GM18867 (cell line): ENCODE results near the gene OTOA.
"Not testable (repeated sequence)": the region's sequence is repeated elsewhere in the genome, so short reads cannot be mapped to it uniquely, and the experiment has no call there.

Source experiments
- ATAC-seq: cut with Tn5 transposase; IDR thresholded peaks from one replicate; pipeline ENCODE4 v1.9.1; 2021; ENCODE audit warnings: mild to moderate bottlenecking, moderate library complexity; ENCODE audit not compliant: unreplicated experiment

The OTOA gene

DNA sequence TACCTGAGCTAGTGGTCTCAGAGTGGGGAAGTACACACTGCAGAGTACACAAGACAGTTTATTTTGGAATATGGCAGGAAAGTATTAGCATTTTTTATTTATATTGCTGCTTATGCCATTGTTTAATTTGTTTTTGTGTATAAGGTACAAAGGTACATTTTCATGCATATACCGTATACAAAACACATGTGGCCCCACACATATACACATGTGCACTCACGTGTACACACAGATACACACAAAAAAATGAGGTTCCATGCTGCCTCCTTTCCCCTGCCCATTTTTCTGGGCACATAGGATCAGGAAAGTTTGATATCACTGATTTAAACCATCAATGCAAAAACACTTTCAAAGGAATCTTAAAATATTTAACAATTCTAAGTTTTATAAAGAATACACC lies 24.3 kb upstream of the OTOA start:
- ATAC-seq = no peak

DNA sequence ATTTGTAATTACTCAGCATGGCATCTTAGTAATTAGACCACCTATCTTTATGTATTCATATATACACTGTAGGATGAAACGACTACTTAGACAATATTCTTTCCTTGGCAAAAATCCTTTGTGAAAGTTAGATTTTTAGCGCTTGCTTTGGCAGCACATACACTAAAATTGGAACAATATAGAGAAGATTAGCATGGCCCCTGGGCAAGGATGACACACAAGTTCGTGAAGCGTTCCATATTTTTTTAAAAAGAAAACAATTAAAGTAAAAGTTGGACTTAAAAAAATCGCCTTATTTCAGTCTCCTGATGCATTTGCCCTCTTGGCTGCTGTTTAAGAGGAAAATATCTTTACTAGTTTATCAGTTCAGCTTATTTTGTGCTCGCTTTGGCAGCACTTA lies 21.9 kb upstream of the OTOA start:
- ATAC-seq = no peak

DNA sequence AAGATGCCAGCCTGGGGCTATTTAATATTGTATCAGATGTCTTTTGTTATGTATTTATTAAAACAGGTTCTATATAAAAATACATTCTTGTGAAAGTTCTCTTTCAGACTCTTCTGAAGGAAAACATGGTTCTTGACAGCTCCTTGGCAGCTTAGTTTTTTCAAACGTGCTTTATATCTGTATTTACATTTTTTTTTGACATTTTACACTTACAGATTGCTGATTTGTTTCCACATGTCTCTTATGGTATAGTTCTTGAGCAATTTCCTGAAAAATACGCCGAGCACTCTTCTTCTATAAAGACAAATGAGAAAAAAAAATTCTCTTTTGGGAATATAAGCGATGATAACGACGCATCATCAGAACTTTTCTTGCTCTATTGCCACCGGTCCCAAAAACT lies 20.9 kb upstream of the OTOA start:
- no peak for ATAC-seq

DNA sequence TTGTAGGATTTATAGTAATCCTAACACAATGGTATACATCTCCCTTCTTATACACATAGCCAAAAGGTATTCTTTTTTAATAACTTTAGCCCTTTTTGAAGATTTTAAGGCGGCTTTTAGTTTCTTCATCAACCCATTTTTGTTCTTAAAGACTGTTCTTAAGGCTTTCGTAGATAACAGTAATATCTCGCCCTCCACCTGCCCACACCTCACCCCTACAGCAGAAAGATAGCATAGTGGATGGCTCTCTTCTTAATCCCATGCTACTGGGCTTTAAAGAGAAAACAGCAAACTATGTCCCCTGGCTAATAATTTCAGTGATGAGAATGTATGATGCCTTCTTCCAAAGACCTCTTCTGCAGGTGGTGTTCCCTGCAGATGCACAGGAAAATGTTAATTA lies 20.0 kb upstream of the OTOA start:
- ATAC-seq = no peak

DNA sequence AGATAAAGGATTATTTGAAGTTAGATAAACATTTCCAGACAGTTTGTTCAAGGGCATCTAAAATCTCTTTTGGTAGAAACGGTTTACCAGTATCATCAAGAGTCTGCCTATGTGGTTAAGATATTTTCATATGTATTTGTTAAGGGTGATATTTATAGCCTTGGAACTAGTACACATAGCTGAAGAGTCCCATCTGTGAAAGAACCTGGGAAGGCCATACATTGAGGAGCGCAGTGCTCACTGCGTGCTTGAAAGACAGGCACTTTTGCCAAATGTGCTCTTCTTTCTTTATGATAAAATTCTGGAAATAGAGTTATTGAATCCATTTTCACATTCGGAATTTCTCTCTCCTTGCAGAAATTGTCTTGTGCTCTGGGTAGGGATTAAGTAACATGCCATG lies 19.1 kb upstream of the OTOA start:
- ATAC-seq = no peak

DNA sequence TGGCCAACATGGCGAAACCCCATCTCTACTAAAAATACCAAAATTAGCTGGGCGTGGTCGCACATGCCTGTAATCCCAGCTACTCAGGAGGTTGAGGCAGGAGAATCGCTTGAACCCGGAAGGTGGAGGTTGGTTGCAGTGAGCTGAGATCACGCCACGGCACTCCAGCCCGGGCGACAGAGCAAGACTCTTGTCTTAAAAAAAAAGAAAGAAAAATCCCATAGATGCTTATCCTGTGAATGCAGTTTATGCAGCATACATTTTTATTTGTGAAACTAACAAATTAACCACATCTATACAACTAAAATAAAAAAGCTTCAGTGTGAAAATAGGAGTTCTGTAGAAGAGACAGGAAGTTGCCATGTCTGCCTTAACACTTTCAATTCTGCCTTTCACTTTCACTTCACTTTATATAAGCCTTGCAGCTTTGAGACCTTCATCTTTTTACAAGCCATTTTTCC lies 18.5 kb upstream of the OTOA start:
- ATAC-seq = peak; percentile 36

DNA sequence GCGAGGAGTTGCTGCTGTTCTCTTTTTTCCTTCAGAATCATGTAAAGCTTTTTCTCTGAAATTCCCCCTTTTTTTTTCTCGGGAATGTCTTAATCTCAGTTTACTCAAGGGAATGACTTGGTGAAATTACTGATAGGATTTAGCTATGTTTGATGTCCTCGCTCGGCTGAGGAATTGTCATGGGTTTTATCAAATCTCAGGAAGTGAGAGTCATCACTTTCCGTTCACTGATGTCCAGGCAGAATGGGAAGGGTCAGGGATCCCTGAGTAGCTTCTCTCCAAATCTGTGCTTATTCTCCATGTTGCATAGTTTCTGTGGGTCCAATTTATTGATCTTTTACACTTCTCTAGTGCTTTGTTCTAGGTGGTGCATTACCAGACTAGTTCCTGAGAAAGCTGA lies 17.7 kb upstream of the OTOA start:
- ATAC-seq = no peak

DNA sequence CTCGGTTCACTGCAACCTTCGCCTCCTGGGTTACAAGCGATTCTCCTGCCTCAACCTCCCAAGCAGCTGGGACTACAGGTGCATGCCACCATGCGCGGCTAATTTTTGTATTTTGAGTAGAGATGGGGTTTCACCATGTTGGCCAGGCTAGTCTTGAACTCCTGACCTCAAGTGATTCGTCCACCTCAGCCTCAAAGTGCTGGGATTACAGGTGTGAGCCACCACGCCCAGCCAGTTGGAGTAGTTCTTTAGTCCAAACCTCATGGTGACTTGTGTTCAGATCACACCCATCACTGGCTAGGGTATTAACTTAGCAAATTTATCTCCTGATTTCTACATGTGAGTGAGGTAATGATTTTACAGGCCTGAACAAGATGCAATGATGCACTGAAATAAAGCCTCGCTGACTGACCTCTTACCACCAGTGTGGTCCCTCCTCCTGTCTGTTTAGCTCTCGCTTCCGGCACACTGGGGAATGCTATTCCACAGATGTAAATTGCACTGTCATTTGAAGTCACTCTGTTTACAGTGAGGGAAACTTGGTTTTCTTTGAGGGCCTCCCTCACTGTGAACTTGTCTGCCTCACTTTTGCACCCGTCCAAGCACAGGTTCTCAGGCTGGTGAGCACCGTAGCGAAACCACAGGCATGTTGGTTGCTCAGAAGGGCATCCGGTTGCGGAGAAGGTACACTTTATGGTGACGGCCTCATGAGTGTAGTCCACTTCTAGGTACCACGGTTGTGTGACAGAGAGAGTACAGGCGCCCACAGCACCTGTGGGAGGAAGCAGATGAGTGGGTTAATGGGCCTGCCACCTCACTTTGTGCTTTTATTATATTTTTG lies 16.8 kb upstream of the OTOA start:
- ATAC-seq = peak; percentile 87

DNA sequence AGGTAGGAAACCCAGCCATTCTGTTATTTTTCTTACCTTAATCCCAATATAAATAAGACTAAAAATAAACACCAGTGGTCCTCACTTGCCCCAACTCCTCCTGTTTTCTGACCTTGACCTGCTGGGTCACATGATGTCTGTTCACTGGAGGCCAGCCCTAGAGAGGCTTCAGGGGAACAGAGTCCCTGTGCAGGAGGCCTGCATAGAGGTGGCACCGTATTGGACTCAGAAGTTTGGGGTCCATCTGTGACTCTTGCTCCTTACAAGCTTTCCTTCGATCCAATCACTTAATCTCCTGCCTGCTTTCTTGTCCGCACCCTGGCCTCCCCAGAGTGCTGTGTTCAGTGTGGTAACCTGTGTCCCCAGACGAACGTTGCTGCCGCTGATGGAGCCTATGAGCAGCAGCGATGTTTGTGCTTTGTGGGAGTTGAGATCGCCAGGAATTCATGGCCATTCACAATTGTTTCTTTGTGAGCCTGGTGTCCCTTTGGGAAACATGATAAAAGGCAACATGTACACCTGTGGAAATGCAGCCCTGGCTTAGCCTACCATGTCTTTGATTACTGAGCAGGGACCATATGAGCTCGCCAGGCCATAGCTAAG lies 16.1 kb upstream of the OTOA start:
- ATAC-seq = peak; percentile 15

DNA sequence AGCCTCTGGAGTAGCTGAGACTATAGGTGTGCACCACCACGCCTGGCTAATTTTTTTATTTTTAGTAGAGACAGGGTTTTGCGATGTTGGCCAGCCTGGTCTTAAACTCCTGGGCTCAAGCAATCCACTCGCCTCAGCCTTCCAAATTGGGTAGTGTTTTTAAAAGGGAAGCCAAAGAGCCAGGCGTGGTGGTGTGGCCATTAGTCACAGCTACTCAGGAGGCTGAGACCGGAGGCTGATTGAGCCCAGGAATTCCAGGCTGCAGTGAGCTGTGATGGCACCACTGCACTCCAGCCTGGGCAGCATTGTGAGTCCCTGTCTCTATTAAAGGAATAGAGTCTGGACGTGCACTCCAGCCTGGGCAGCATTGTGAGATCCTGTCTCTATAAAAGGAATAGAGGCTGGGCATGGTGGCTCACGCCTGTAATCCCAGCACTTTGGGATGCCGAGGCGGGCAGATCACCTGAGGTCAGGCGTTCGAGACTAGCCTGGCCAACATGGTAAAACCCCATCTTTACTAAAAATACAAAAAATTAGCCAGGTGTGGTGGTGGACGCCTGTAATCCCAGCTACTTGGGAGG lies 13.9 kb upstream of the OTOA start:
- not testable (repeated sequence) for ATAC-seq

DNA sequence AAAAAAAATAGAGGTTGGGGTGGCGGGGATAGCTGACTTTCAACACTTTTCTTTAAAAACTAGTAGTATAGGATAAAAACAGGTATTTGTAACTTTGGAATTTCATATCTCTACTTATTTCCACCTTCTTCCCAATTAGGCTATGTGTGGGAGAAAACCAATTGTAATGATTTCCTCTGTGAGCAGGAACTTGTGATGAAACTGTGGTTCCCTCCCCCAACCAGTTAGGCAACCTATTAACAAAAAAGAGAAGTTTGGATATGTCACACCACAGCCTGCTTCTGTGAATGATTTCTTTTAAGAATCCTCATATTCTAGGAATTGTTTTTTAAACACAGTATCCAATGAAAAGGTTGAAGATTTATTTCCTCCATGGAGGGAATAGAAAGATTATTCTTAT lies 13.2 kb upstream of the OTOA start:
- no peak for ATAC-seq

DNA sequence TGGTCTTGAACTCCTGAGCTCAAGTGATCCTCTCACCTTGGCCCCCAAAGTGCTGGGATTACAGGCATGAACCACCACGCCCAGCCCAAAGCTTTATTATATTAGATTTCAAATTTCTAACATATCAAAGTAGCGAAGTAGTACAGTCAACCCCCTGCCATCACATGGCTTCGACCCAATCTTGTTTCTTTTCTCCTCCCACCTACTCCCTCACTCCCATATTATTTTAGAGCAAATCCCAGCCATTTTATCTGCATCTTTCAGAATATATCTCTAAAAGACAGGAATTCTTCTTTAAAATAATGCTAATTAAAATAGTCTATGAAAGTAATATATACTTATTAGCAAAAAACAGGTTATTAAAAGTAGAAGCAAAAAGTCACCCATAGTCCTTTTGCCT lies 12.3 kb upstream of the OTOA start:
- no peak for ATAC-seq

DNA sequence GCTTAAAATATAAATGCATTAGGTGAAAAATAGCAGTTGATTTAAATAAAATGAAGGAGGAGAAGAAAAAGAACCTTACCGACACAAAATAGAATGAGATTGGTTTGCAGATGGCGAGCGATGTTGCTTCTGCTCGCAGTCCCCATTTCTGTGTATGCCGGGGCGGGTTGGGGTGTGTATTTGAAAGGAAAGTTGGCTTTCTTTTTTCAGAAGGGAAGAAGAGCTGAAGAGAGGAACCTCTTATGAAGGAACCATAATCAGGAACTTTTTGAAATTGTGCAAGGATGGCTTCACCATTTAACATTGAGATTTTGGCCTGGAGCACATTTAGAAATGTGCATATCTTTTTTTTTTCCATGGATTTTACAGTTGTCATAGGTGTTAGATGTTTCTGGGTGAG lies 11.3 kb upstream of the OTOA start, which contains the start of gene IGSF6:
IGSF6 (minus strand) TSS at position 156 of the 400 bp plus-strand sequence; CDS start at position 146, 10 bp downstream.
- ATAC-seq = no peak

DNA sequence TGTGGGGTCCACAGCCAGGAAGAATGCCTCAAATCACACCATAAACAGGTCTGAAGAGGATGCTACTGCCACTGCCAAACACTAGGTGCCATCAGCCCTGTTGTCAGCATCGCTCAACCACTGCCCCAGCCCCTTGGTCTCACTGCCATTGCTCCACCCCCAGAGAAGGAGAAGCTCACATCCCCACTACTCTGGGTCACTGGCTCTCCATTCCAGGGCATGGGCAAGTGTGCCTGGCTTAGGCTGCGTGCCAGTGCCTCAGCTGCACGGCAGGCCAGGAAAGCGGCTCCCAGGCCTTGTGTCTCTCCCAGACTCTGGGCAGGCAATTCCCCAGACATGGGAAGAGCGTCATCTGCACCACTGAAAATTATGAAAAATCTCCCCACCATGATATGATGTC lies 10.2 kb upstream of the OTOA start:
- ATAC-seq = no peak

DNA sequence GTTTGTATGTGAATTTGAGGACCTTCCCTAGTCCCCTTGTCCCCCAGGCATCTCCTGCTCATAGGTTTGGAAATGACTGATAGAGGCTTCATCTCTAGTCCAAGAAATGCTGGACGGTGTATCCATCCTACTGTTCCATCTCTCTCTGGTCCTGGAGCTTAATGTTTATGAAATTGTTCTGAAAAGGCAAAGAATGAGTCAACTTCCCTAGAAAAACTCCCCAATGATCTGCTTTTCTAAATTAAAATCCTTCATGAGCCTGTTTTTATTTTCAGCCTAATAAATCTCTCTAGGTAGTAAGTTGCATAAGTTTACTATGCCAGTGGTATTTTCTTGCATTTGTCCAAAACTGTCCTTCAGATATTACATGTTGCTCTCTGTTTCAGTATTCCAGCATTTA lies 9.3 kb upstream of the OTOA start:
- ATAC-seq = no peak

DNA sequence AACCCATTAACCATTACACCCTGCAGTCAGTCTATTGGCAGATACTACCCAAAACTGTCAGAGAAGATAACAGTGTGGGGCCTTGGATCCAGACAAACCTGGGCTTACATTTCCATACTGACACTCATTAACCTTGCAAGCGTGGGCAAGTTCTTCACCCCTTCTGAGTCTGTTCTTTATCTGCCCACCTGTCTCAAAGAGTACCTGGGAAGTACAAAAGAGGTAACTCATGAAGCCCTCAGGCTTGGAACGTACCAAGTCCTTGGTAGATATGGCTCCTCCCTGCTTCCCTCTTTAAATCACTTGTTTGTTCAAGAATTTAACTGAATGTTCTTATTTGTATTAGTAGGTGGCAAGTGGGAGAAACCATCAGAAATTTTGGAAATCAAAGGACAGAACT lies 8.9 kb upstream of the OTOA start:
- no peak for ATAC-seq

DNA sequence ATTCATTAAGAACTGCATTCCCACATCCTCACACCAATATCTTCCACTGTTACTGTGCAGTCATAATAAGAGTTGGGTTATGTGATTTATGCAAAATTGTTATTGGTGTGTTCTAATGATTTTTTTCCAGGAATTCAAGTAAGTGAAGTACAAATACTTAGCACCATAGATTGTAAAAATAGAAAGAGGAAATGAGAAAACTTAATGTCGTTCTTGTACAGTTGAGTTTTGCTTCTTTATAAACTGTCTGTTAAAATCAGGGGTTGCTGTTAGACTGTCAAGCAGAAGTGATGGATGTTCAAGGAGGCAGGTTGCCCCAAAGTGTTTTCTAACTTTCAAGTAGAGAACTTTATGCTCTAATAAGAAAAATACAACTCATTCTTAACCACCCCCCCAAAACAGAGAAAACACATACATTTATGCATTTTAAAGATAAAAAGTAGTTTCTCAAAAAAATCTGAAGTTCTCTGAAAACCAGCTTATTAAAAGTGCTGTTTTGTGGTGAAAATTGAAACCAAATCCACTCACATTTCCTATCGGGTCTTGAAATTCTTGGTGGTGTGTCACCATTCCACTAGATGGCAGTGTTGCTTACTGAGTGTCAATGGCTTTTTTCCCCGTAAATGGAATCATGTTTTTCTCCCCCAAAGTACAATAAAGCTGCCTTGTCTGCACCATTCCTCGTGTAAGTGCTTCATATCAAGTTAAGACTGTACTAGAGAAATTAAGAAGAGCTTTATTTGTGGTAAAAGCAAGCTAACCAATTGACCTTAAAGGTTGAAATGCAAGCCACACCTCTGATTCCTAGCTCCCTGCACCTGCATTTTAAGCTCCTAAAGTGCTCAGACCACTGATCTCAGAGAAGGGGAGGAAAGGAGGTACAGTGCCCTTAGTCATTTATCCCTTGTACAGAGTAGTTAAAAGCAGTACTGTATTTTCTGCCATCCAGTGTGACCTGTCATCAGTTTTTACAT lies 6.7 kb upstream of the OTOA start:
- no peak for ATAC-seq

DNA sequence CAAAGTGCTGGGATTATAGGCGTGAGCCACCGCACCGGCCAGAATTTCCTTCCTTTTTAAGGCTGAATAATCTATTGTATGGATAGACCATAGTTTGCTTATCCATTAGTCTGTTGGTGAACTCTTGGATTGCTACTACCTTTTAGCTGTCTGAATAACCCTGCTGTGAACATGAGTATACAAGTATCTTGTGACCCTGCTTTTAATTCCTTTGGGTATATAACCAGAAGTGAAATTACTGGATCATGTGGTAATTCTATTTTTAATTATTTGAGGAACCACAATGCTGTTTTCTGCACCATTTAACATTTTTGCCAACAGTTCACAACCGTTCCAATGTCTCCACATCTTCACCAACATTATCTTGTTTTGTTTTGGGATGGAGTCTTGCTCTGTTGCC lies 4.6 kb upstream of the OTOA start:
- no peak for ATAC-seq

DNA sequence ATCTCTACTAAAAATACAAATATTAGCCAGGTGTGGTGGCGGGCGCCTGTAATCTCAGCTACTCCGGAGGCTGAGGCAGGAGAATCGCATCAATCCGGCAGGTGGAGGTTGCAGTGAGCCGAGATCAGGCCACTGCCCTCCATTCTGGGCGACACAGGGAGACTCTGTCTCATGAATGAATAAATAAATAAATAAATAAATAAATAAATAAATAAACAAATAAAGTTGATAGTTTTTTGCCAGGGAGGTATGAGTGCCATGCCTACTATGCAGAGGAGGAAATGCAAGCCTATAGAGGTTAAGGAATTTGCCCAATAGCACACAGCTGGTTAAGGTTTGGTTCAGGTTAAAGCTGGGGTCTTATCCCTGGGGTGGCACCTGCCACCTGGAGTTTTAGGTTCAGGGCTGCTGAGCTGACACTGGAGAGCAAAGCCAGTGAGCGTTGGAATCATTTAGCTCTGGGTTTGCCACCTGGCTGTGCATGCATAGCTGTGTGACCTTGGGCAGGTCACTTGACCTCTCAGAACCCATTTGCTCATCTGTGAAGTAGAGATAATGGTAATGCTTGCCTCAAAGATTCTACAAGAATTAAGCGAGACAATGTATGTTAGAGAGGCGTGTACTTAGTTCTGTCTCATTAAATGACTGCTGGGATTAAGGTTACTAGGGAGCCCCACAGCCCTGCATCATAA lies 1.2 kb downstream of the OTOA start:
- no peak for ATAC-seq

DNA sequence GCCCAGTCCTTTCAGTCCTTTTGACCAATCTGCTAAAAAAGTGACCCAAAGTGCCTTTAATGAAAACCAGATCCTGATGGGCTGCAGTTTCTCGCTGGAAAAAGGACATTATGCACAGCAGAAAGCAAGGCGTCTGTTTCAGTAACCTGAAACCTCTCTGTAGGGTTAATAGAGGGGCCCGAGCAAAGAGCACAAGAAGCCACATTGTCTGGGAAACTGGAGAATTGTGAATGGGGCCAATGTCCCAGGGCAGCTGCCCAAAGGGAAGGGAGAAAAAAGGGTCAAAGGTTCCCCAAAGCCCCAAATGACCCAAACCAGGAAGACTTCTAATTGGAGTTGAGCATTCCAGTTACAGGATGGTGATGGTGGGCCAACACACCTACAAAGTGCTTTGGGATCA lies 3.0 kb downstream of the OTOA start:
- no peak for ATAC-seq
